IMR-90 (cell line): ENCODE measurements around the gene GRM5. TPM values are rescaled to one million over a fixed set of nuclear protein-coding genes. Genes with fewer than 3 reads are reported as not detected.

Experiments used
- ATAC-seq: fragments of 200-7000 bp; cut with Tn5 transposase; 2 replicates; pipeline ENCODE4 v1.9.1; 2020; ENCODE audit warnings: low read depth, mild to moderate bottlenecking, moderate library complexity
- BruUV-seq: library from RNA; stranded (reverse); fragments of 400-500 nt; replicated peaks from 2 replicates; lab custom pipeline; 2021; lab: Mats Ljungman, UMichigan
- CTCF ChIA-PET: fragments of 300-600 bp; formaldehyde crosslinking; extraction: SDS; loops from one replicate; lab custom pipeline; 2021; ENCODE audit warnings: antibody characterized with exemption; lab: Yijun Ruan, JAX
- POLR2A ChIA-PET: fragments of 300-600 bp; sonication (Branson Sonifier 250); formaldehyde crosslinking; loops from one replicate; lab custom pipeline; 2022; ENCODE audit warnings: antibody characterized with exemption; ENCODE audit not compliant: unreplicated experiment; lab: Charles Lee
- DNase-seq: peaks from one replicate; pipeline ENCODE4 v3.0.0; 2013
- H2AFZ ChIP-seq: replicated peaks from 2 replicates; pipeline ENCODE3; 2013; ENCODE audit warnings: low read length, mild to moderate bottlenecking; ENCODE audit not compliant: poor library complexity
- H2AK5ac ChIP-seq: 2 replicates; pipeline ENCODE4 v1.6.1; 2013; ENCODE audit warnings: low read depth, low read length, inconsistent platforms
- H2AK9ac ChIP-seq: replicated peaks from 2 replicates; pipeline ENCODE3; 2013; ENCODE audit warnings: mild to moderate bottlenecking, low read depth, low read length, moderate library complexity; ENCODE audit not compliant: poor library complexity
- H2BK120ac ChIP-seq: 2 replicates; pipeline ENCODE4 v1.6.1; 2013; ENCODE audit warnings: low read depth, low read length, inconsistent platforms
- H2BK15ac ChIP-seq: 3 replicates; pipeline ENCODE4 v1.6.1; 2013; ENCODE audit warnings: low read depth, low read length, inconsistent platforms
- H2BK20ac ChIP-seq: 2 replicates; pipeline ENCODE4 v1.6.1; 2013; ENCODE audit warnings: low read depth, mild to moderate bottlenecking, inconsistent platforms, low read length, moderate library complexity
- H2BK5ac ChIP-seq: 2 replicates; pipeline ENCODE4 v1.6.1; 2013; ENCODE audit warnings: mild to moderate bottlenecking, low read depth, low read length, inconsistent platforms; ENCODE audit not compliant: poor library complexity, severe bottlenecking
- H3K14ac ChIP-seq: replicated peaks from 2 replicates; pipeline ENCODE4 v1.6.1; 2013; ENCODE audit warnings: low read depth, low read length, inconsistent platforms
- H3K18ac ChIP-seq: 2 replicates; pipeline ENCODE4 v1.6.1; 2013; ENCODE audit warnings: low read depth, low read length, control low read depth
- H3K23ac ChIP-seq: 2 replicates; pipeline ENCODE4 v1.6.1; 2013; ENCODE audit warnings: low read depth, low read length, inconsistent platforms
- H3K27ac ChIP-seq: 2 replicates; pipeline ENCODE4 v1.5.1; 2013; ENCODE audit warnings: mild to moderate bottlenecking, control low read depth, low read length; ENCODE audit not compliant: insufficient read depth
- H3K27me3 ChIP-seq: 2 replicates; pipeline ENCODE4 v1.6.1; 2013; ENCODE audit warnings: low read length; ENCODE audit not compliant: control insufficient read depth, insufficient read depth
- H3K36me3 ChIP-seq: 2 replicates; pipeline ENCODE4 v1.6.1; 2013; ENCODE audit warnings: low read length, mixed read lengths; ENCODE audit not compliant: control insufficient read depth, insufficient read depth
- H3K4ac ChIP-seq: 2 replicates; pipeline ENCODE4 v1.6.1; 2013; ENCODE audit warnings: low read depth, low read length, inconsistent platforms
- H3K4me1 ChIP-seq: 2 replicates; pipeline ENCODE4 v1.6.1; 2013; ENCODE audit warnings: low read length, mixed read lengths; ENCODE audit not compliant: control insufficient read depth, insufficient read depth
- H3K4me2 ChIP-seq: 2 replicates; pipeline ENCODE4 v1.6.1; 2013; ENCODE audit warnings: low read depth, mild to moderate bottlenecking, control low read depth, low read length, moderate library complexity
- H3K4me3 ChIP-seq: 2 replicates; pipeline ENCODE4 v1.5.1; 2013; ENCODE audit warnings: low read depth, mild to moderate bottlenecking, control low read depth, low read length, moderate library complexity; ENCODE audit not compliant: insufficient read depth
- H3K56ac ChIP-seq: 2 replicates; pipeline ENCODE4 v1.6.1; 2013; ENCODE audit warnings: low read length, inconsistent platforms; ENCODE audit not compliant: insufficient read depth; ENCODE audit errors: extremely low read depth
- H3K79me1 ChIP-seq, 2 experiments: 2 replicates each; pipeline ENCODE4 v1.6.1; 2013; ENCODE audit warnings: low read length in 2 of 2, inconsistent platforms in 1 of 2, low read depth in 1 of 2
- H3K9ac ChIP-seq: 2 replicates; pipeline ENCODE4 v1.6.1; 2013; ENCODE audit warnings: low read depth, low read length, control low read depth
- H3K9me1 ChIP-seq: 2 replicates; pipeline ENCODE4 v1.6.1; 2013; ENCODE audit warnings: low read length, inconsistent platforms; ENCODE audit not compliant: insufficient read depth
- H3K9me3 ChIP-seq: 2 replicates; pipeline ENCODE4 v1.6.1; 2013; ENCODE audit warnings: low read length; ENCODE audit not compliant: control insufficient read depth, insufficient read depth
- H4K20me1 ChIP-seq: 2 replicates; pipeline ENCODE4 v1.6.1; 2013; ENCODE audit warnings: low read length, inconsistent platforms; ENCODE audit not compliant: insufficient read depth
- H4K5ac ChIP-seq: 2 replicates; pipeline ENCODE4 v1.6.1; 2013; ENCODE audit warnings: mild to moderate bottlenecking, low read depth, low read length, control low read depth
- H4K8ac ChIP-seq, 2 experiments: 2 replicates each; pipeline ENCODE4 v1.6.1; 2013; ENCODE audit warnings: low read depth in 2 of 2, low read length in 2 of 2, control low read depth in 1 of 2, inconsistent platforms in 1 of 2
- H4K91ac ChIP-seq: 2 replicates; pipeline ENCODE4 v1.6.1; 2013; ENCODE audit warnings: low read depth, low read length, inconsistent platforms; ENCODE audit not compliant: insufficient read depth
- BHLHE40 ChIP-seq: fragments of 150-350 bp; IDR thresholded peaks from 2 replicates; pipeline ENCODE4 v1.6.1; 2016; ENCODE audit warnings: mild to moderate bottlenecking, low read depth, low read length
- CEBPB ChIP-seq: IDR thresholded peaks from 2 replicates; pipeline ENCODE4 v1.6.1; 2012; ENCODE audit warnings: low read depth, low read length, improper control_type of control experiment
- CHD1 ChIP-seq: IDR thresholded peaks from 2 replicates; pipeline ENCODE4 v1.6.1; 2012; ENCODE audit warnings: low read depth, low read length, improper control_type of control experiment
- MAZ ChIP-seq: IDR thresholded peaks from 2 replicates; pipeline ENCODE4 v1.6.1; 2012; ENCODE audit warnings: low read depth, mild to moderate bottlenecking, low read length, improper control_type of control experiment, moderate library complexity, borderline replicate concordance
- MXI1 ChIP-seq: IDR thresholded peaks from 2 replicates; pipeline ENCODE4 v1.6.1; 2012; ENCODE audit warnings: low read depth, mild to moderate bottlenecking, low read length, moderate library complexity, borderline replicate concordance
- POLR2A ChIP-seq: IDR thresholded peaks from 2 replicates; pipeline ENCODE4 v1.6.1; 2012; ENCODE audit warnings: mild to moderate bottlenecking, low read depth, low read length
- RCOR1 ChIP-seq: IDR thresholded peaks from 2 replicates; pipeline ENCODE4 v1.6.1; 2012; ENCODE audit warnings: mild to moderate bottlenecking, low read length, improper control_type of control experiment; ENCODE audit not compliant: insufficient replicate concordance
- RFX5 ChIP-seq: IDR thresholded peaks from 2 replicates; pipeline ENCODE4 v1.8.0; 2012; ENCODE audit warnings: low read depth, mild to moderate bottlenecking, low read length, moderate library complexity
- WGBS, 2 experiments: methylation state at CpG; one replicate each; pipeline versions ENCODE4 v1.1.5 to v1.1.7; 2013; ENCODE audit warnings: missing lambda C conversion rate in 2 of 2; ENCODE audit not compliant: insufficient read length in 1 of 2; ENCODE audit errors: extremely low coverage in 2 of 2; 5-methylcytosine and 5-hydroxymethylcytosine counted together
- dilution Hi-C: fragments of 300-500 bp; cut with HindIII; formaldehyde crosslinking; loops from one replicate; pipeline ENCODE4 v1.14.3; 2018; ENCODE audit warnings: low sequenced_read_pairs; ENCODE audit not compliant: unreplicated experiment
- in situ Hi-C: fragments of 300-500 bp; cut with MboI; formaldehyde crosslinking; loops from 3 replicates; pipeline ENCODE4 v1.14.3; 2019; ENCODE audit warnings: low sequenced_read_pairs, inconsistent platforms, mixed read lengths
- intact Hi-C: fragments of 100-400 bp; cut with micrococcal nuclease; formaldehyde crosslinking; loops from 2 replicates; pipeline ENCODE4 v1.10.0; 2022
- polyA plus RNA-seq, 3 experiments: library from polyadenylated mRNA; depleted of rRNA; stranded (reverse); fragments of >200 nt; gene quantifications; 2 replicates each; pipeline ENCODE4 v1.2.3, GENCODE V29; 2012; ENCODE audit warnings: low replicate concordance in 1 of 3
- total RNA-seq: library from RNA; depleted of rRNA; stranded (reverse); fragments of >200 nt; gene quantifications from 2 replicates; pipeline ENCODE4 v1.2.3, GENCODE V29; 2012
- TF ChIP-seq, protein P1 (sequence below): fragments of 150-350 bp; IDR thresholded peaks from 2 replicates; pipeline ENCODE4 v1.6.1; 2016; ENCODE audit warnings: low read depth, mild to moderate bottlenecking, low read length, moderate library complexity, borderline replicate concordance
- TF ChIP-seq, protein P2 (sequence below): fragments of 150-350 bp; IDR thresholded peaks from 2 replicates; pipeline ENCODE4 v1.6.1; 2017; ENCODE audit warnings: mild to moderate bottlenecking, antibody characterized with exemption, low read length, low read depth

GRM5 gene
- total and polyA plus RNA-seq, 2 of the 4 experiments (the other 2 are of a cell fraction) = under 0.01 TPM

DNA sequence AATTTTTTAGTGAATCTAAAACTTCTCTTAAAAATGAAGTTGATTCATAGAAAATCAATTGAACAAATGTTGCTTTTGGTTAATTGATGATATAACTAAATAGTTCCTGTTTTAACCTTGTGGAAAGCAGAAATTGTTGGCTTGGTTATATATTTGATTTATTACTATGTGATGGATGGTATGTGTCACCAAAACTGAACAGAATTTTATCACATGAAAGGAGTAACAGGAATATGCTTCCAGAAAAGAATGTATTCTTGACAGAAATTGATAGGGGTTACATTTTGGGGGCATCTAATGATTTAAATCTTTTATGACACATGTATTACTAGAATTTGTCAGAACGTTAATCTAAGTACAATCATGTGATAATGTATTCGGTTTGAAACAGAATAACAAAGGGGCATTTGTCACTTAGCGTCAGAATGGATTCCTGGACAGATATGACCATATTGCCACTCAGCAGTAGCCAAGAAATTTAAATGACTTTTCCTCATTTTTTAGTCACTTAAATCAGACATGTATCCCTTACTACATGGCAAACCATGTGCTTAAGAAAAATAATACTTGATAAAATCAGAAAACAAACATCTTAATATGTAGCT is 295.2 kb downstream of the GRM5 start:
- Histone ChIP-seq H2BK15ac (no peak overlapping the region), H2AK5ac (no peak overlapping the region), H2AK9ac (no peak overlapping the region), H4K5ac (no peak overlapping the region), H2BK20ac (no peak overlapping the region), H3K36me3 (no peaks in the 10 kb centered on the region), H3K4me2 (no peak overlapping the region), H3K56ac (no peak overlapping the region), H3K9ac (no peak overlapping the region), H3K27ac (no peak overlapping the region), H3K79me1 (no peaks in the 10 kb centered on the region), H3K4me1 (no peaks in the 10 kb centered on the region), H3K23ac (no peak overlapping the region), H3K14ac (no peak overlapping the region), H3K9me3 (no peaks in the 10 kb centered on the region), H4K91ac (no peak overlapping the region), H2AFZ (no peak overlapping the region), H2BK120ac (no peak overlapping the region), H2BK5ac (no peak overlapping the region), H3K18ac (no peak overlapping the region), H4K8ac (no peak overlapping the region), H3K4me3 (no peak overlapping the region), H3K4ac (no peak overlapping the region), H3K9me1 (no peaks in the 10 kb centered on the region), H4K20me1 (no peaks in the 10 kb centered on the region), H3K27me3 (no peaks in the 10 kb centered on the region)
- no peak for ATAC-seq
- no CpG with 5 or more reads among the region's 3 CpGs for WGBS, 2 experiments
- POLR2A ChIA-PET = no interaction called here
- CTCF ChIA-PET = no interaction called here
- DNase-seq = no peak
- in situ Hi-C loops = no loop called here
- intact Hi-C loops = no loop called here
- TF ChIP-seq, protein P1, sequence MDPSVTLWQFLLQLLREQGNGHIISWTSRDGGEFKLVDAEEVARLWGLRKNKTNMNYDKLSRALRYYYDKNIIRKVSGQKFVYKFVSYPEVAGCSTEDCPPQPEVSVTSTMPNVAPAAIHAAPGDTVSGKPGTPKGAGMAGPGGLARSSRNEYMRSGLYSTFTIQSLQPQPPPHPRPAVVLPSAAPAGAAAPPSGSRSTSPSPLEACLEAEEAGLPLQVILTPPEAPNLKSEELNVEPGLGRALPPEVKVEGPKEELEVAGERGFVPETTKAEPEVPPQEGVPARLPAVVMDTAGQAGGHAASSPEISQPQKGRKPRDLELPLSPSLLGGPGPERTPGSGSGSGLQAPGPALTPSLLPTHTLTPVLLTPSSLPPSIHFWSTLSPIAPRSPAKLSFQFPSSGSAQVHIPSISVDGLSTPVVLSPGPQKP = no peak
- no peak for TF ChIP-seq MXI1
- TF ChIP-seq RFX5 = no peak
- TF ChIP-seq, protein P2, sequence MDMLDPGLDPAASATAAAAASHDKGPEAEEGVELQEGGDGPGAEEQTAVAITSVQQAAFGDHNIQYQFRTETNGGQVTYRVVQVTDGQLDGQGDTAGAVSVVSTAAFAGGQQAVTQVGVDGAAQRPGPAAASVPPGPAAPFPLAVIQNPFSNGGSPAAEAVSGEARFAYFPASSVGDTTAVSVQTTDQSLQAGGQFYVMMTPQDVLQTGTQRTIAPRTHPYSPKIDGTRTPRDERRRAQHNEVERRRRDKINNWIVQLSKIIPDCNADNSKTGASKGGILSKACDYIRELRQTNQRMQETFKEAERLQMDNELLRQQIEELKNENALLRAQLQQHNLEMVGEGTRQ = no peak
- no peak for TF ChIP-seq CEBPB
- no peak for TF ChIP-seq MAZ
- TF ChIP-seq CHD1 = no peak
- no peak for TF ChIP-seq POLR2A
- no peak for TF ChIP-seq RCOR1
- no peak for TF ChIP-seq BHLHE40
- no TSS peak for BruUV-seq
- dilution Hi-C loops = no loop called here
